ENCODE data around the gene RANBP1.

GRCh38 chr22:20083891-20084546 lies 31.9 kb upstream of the RANBP1 start:
- no peak for TF ChIP-seq POLR2A (IDR thresholded peaks at IDR 0.05)
- no peak for TF ChIP-seq CTCF (IDR thresholded peaks at IDR 0.05)
- TF ChIP-seq EP300 (IDR thresholded peaks at IDR 0.05) = no peak

Data from tibial nerve (tissue), 4 donors.